IMR-90 (cell line): Measurements from ENCODE around the gene SORCS1. TPM values are rescaled to one million over a fixed set of nuclear protein-coding genes. Genes with fewer than 3 reads are reported as not detected.

ENCODE experiments used
- ATAC-seq: fragments of 200-7000 bp; cut with Tn5 transposase; 2 replicates; pipeline ENCODE4 v1.9.1; 2020; ENCODE audit warnings: low read depth, mild to moderate bottlenecking, moderate library complexity
- BruUV-seq: library from RNA; stranded (reverse); fragments of 400-500 nt; replicated peaks from 2 replicates; lab custom pipeline; 2021; lab: Mats Ljungman, UMichigan
- CTCF ChIA-PET: fragments of 300-600 bp; formaldehyde crosslinking; extraction: SDS; loops from one replicate; lab custom pipeline; 2021; ENCODE audit warnings: antibody characterized with exemption; lab: Yijun Ruan, JAX
- POLR2A ChIA-PET: fragments of 300-600 bp; sonication (Branson Sonifier 250); formaldehyde crosslinking; loops from one replicate; lab custom pipeline; 2022; ENCODE audit warnings: antibody characterized with exemption; ENCODE audit not compliant: unreplicated experiment; lab: Charles Lee
- DNase-seq: peaks from one replicate; pipeline ENCODE4 v3.0.0; 2013
- H2AFZ ChIP-seq: replicated peaks from 2 replicates; pipeline ENCODE3; 2013; ENCODE audit warnings: low read length, mild to moderate bottlenecking; ENCODE audit not compliant: poor library complexity
- H2AK5ac ChIP-seq: 2 replicates; pipeline ENCODE4 v1.6.1; 2013; ENCODE audit warnings: low read depth, low read length, inconsistent platforms
- H2AK9ac ChIP-seq: replicated peaks from 2 replicates; pipeline ENCODE3; 2013; ENCODE audit warnings: mild to moderate bottlenecking, low read depth, low read length, moderate library complexity; ENCODE audit not compliant: poor library complexity
- H2BK120ac ChIP-seq: 2 replicates; pipeline ENCODE4 v1.6.1; 2013; ENCODE audit warnings: low read depth, low read length, inconsistent platforms
- H2BK15ac ChIP-seq: 3 replicates; pipeline ENCODE4 v1.6.1; 2013; ENCODE audit warnings: low read depth, low read length, inconsistent platforms
- H2BK20ac ChIP-seq: 2 replicates; pipeline ENCODE4 v1.6.1; 2013; ENCODE audit warnings: low read depth, mild to moderate bottlenecking, inconsistent platforms, low read length, moderate library complexity
- H2BK5ac ChIP-seq: 2 replicates; pipeline ENCODE4 v1.6.1; 2013; ENCODE audit warnings: mild to moderate bottlenecking, low read depth, low read length, inconsistent platforms; ENCODE audit not compliant: poor library complexity, severe bottlenecking
- H3K14ac ChIP-seq: replicated peaks from 2 replicates; pipeline ENCODE4 v1.6.1; 2013; ENCODE audit warnings: low read depth, low read length, inconsistent platforms
- H3K18ac ChIP-seq: 2 replicates; pipeline ENCODE4 v1.6.1; 2013; ENCODE audit warnings: low read depth, low read length, control low read depth
- H3K23ac ChIP-seq: 2 replicates; pipeline ENCODE4 v1.6.1; 2013; ENCODE audit warnings: low read depth, low read length, inconsistent platforms
- H3K27ac ChIP-seq: 2 replicates; pipeline ENCODE4 v1.5.1; 2013; ENCODE audit warnings: mild to moderate bottlenecking, control low read depth, low read length; ENCODE audit not compliant: insufficient read depth
- H3K27me3 ChIP-seq: 2 replicates; pipeline ENCODE4 v1.6.1; 2013; ENCODE audit warnings: low read length; ENCODE audit not compliant: control insufficient read depth, insufficient read depth
- H3K36me3 ChIP-seq: 2 replicates; pipeline ENCODE4 v1.6.1; 2013; ENCODE audit warnings: low read length, mixed read lengths; ENCODE audit not compliant: control insufficient read depth, insufficient read depth
- H3K4ac ChIP-seq: 2 replicates; pipeline ENCODE4 v1.6.1; 2013; ENCODE audit warnings: low read depth, low read length, inconsistent platforms
- H3K4me1 ChIP-seq: 2 replicates; pipeline ENCODE4 v1.6.1; 2013; ENCODE audit warnings: low read length, mixed read lengths; ENCODE audit not compliant: control insufficient read depth, insufficient read depth
- H3K4me2 ChIP-seq: 2 replicates; pipeline ENCODE4 v1.6.1; 2013; ENCODE audit warnings: low read depth, mild to moderate bottlenecking, control low read depth, low read length, moderate library complexity
- H3K4me3 ChIP-seq: 2 replicates; pipeline ENCODE4 v1.5.1; 2013; ENCODE audit warnings: low read depth, mild to moderate bottlenecking, control low read depth, low read length, moderate library complexity; ENCODE audit not compliant: insufficient read depth
- H3K56ac ChIP-seq: 2 replicates; pipeline ENCODE4 v1.6.1; 2013; ENCODE audit warnings: low read length, inconsistent platforms; ENCODE audit not compliant: insufficient read depth; ENCODE audit errors: extremely low read depth
- H3K79me1 ChIP-seq, 2 experiments: 2 replicates each; pipeline ENCODE4 v1.6.1; 2013; ENCODE audit warnings: low read length in 2 of 2, inconsistent platforms in 1 of 2, low read depth in 1 of 2
- H3K9ac ChIP-seq: 2 replicates; pipeline ENCODE4 v1.6.1; 2013; ENCODE audit warnings: low read depth, low read length, control low read depth
- H3K9me1 ChIP-seq: 2 replicates; pipeline ENCODE4 v1.6.1; 2013; ENCODE audit warnings: low read length, inconsistent platforms; ENCODE audit not compliant: insufficient read depth
- H3K9me3 ChIP-seq: 2 replicates; pipeline ENCODE4 v1.6.1; 2013; ENCODE audit warnings: low read length; ENCODE audit not compliant: control insufficient read depth, insufficient read depth
- H4K20me1 ChIP-seq: 2 replicates; pipeline ENCODE4 v1.6.1; 2013; ENCODE audit warnings: low read length, inconsistent platforms; ENCODE audit not compliant: insufficient read depth
- H4K5ac ChIP-seq: 2 replicates; pipeline ENCODE4 v1.6.1; 2013; ENCODE audit warnings: mild to moderate bottlenecking, low read depth, low read length, control low read depth
- H4K8ac ChIP-seq, 2 experiments: 2 replicates each; pipeline ENCODE4 v1.6.1; 2013; ENCODE audit warnings: low read depth in 2 of 2, low read length in 2 of 2, control low read depth in 1 of 2, inconsistent platforms in 1 of 2
- H4K91ac ChIP-seq: 2 replicates; pipeline ENCODE4 v1.6.1; 2013; ENCODE audit warnings: low read depth, low read length, inconsistent platforms; ENCODE audit not compliant: insufficient read depth
- CEBPB ChIP-seq: IDR thresholded peaks from 2 replicates; pipeline ENCODE4 v1.6.1; 2012; ENCODE audit warnings: low read depth, low read length, improper control_type of control experiment
- FOS ChIP-seq: fragments of 150-350 bp; IDR thresholded peaks from 2 replicates; pipeline ENCODE4 v1.6.1; 2016; ENCODE audit warnings: low read depth, low read length
- MAZ ChIP-seq: IDR thresholded peaks from 2 replicates; pipeline ENCODE4 v1.6.1; 2012; ENCODE audit warnings: low read depth, mild to moderate bottlenecking, low read length, improper control_type of control experiment, moderate library complexity, borderline replicate concordance
- MXI1 ChIP-seq: IDR thresholded peaks from 2 replicates; pipeline ENCODE4 v1.6.1; 2012; ENCODE audit warnings: low read depth, mild to moderate bottlenecking, low read length, moderate library complexity, borderline replicate concordance
- POLR2A ChIP-seq: IDR thresholded peaks from 2 replicates; pipeline ENCODE4 v1.6.1; 2012; ENCODE audit warnings: mild to moderate bottlenecking, low read depth, low read length
- RFX5 ChIP-seq: IDR thresholded peaks from 2 replicates; pipeline ENCODE4 v1.8.0; 2012; ENCODE audit warnings: low read depth, mild to moderate bottlenecking, low read length, moderate library complexity
- SMC3 ChIP-seq: fragments of 150-350 bp; IDR thresholded peaks from 2 replicates; pipeline ENCODE4 v1.6.1; 2016; ENCODE audit warnings: low read depth, mild to moderate bottlenecking, antibody characterized with exemption, low read length, moderate library complexity
- dilution Hi-C: fragments of 300-500 bp; cut with HindIII; formaldehyde crosslinking; loops from one replicate; pipeline ENCODE4 v1.14.3; 2018; ENCODE audit warnings: low sequenced_read_pairs; ENCODE audit not compliant: unreplicated experiment
- in situ Hi-C: fragments of 300-500 bp; cut with MboI; formaldehyde crosslinking; loops from 3 replicates; pipeline ENCODE4 v1.14.3; 2019; ENCODE audit warnings: low sequenced_read_pairs, inconsistent platforms, mixed read lengths
- intact Hi-C: fragments of 100-400 bp; cut with micrococcal nuclease; formaldehyde crosslinking; loops from 2 replicates; pipeline ENCODE4 v1.10.0; 2022
- polyA plus RNA-seq, 3 experiments: library from polyadenylated mRNA; depleted of rRNA; stranded (reverse); fragments of >200 nt; gene quantifications; 2 replicates each; pipeline ENCODE4 v1.2.3, GENCODE V29; 2012; ENCODE audit warnings: low replicate concordance in 1 of 3
- total RNA-seq: library from RNA; depleted of rRNA; stranded (reverse); fragments of >200 nt; gene quantifications from 2 replicates; pipeline ENCODE4 v1.2.3, GENCODE V29; 2012

SORCS1 gene
- total and polyA plus RNA-seq, 2 of the 4 experiments (the other 2 are of a cell fraction), result under 0.01 TPM; not detected in 1

- no peak for ATAC-seq
- H2AK9ac ChIP-seq, result no peak overlapping the region
- DNase-seq, result no peak
- H3K23ac ChIP-seq, result no peak overlapping the region
- H2AK5ac ChIP-seq, result no peak overlapping the region
- H2BK5ac ChIP-seq, result no peak overlapping the region
- no peak overlapping the region for H2BK15ac ChIP-seq
- intact Hi-C loops, result no loop called here
- no peak overlapping the region for H4K5ac ChIP-seq
- H3K4me3 ChIP-seq, result no peak overlapping the region
- no peaks in the 10 kb centered on the region for H3K79me1 ChIP-seq
- no peak overlapping the region for H4K91ac ChIP-seq
- no peak overlapping the region for H3K4ac ChIP-seq
- H3K36me3 ChIP-seq, result no peaks in the 10 kb centered on the region
- no peaks in the 10 kb centered on the region for H3K9me1 ChIP-seq
- H3K18ac ChIP-seq, result no peak overlapping the region
- H3K56ac ChIP-seq, result no peak overlapping the region
- no peak overlapping the region for H2AFZ ChIP-seq
- no peaks in the 10 kb centered on the region; the same call in 1 of the 2 replicates for H3K9me3 ChIP-seq
- H3K4me2 ChIP-seq, result no peak overlapping the region
- no TSS peak for BruUV-seq
- no peak overlapping the region for H4K8ac ChIP-seq
- no peak overlapping the region for H2BK20ac ChIP-seq
- H3K4me1 ChIP-seq, result no peaks in the 10 kb centered on the region
- POLR2A ChIA-PET, result no interaction called here
- CTCF ChIA-PET, result interaction anchor here (0.5 kb wide), 1 partner anchor 15 kb away, joined by 3 read pairs; no protein-coding TSS in a partner anchor
- H3K9ac ChIP-seq, result no peak overlapping the region
- no peak overlapping the region for H3K27ac ChIP-seq
- TF ChIP-seq MXI1 (no peak), MAZ (no peak), FOS (no peak), SMC3 (no peak), RFX5 (no peak), POLR2A (no peak), CEBPB (no peak)
- in situ Hi-C loops, result no loop called here
- no peaks in the 10 kb centered on the region for H4K20me1 ChIP-seq
- H3K14ac ChIP-seq, result no peak overlapping the region
- dilution Hi-C loops, result no loop called here
- H2BK120ac ChIP-seq, result no peak overlapping the region
- no peaks in the 10 kb centered on the region for H3K27me3 ChIP-seq
These were observed 509.3 kb downstream of the SORCS1 start for GRCh38 chr10:106655165-106655564.
